ENCODE results near the gene EIF4B. TPM values are rescaled to one million over a fixed set of nuclear protein-coding genes. Genes with fewer than 3 reads are reported as not detected.

Gene EIF4B
- total and polyA plus RNA-seq, 2 of the 13 experiments (the other 11 are each of a cell fraction or from before 2014, with no cell fraction given) = 416 to 548 TPM

DNA sequence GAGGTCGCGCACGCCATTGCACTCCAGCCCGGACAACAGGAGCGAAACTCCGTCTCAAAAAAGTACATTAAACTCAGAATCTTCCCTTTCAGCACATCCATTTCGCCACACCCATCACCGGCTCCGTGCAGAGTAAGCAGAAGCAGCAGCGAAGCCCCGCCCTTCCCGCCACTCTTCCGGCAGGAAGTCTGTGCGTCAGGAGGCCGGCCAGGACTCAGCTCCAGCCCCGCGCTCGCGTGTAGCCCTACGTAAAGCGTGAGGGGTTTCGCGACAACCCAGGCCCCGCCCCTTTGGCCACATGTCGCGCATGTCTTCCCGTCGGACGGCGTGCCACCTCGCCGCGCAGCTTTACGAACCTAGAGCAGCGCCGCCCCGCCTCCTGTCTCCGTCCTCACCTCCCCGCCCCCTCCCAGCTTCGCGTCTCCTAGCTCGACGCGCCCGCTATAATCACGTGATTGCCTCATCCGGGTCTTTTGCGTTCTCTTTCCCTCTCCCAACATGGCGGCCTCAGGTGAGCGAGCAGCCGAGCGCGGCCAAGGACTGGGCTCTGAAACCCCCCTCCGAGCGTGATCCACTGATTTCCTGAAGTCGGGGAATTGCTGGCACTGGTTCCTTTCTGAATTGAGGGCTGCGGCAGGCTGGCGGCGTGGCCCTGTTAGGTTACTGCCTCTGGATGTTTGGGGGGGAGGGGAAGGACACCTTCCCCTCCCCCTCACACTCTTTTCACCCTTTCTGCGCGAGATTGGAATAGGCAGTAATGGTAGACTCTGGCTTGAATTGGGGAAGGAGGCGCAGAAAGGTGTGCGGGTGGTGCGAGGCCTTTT lies at the start of gene EIF4B (continued):
- TF ChIP-seq MEIS1 (CRISPR knock-in tag; IDR thresholded peaks at IDR 0.05; ENCODE audit: borderline replicate concordance) = no peak; the same call in 1 of the 2 replicates
- TF ChIP-seq ZMYM3 (CRISPR knock-in tag; IDR thresholded peaks at IDR 0.05) = no peak
- TF ChIP-seq, protein P1, sequence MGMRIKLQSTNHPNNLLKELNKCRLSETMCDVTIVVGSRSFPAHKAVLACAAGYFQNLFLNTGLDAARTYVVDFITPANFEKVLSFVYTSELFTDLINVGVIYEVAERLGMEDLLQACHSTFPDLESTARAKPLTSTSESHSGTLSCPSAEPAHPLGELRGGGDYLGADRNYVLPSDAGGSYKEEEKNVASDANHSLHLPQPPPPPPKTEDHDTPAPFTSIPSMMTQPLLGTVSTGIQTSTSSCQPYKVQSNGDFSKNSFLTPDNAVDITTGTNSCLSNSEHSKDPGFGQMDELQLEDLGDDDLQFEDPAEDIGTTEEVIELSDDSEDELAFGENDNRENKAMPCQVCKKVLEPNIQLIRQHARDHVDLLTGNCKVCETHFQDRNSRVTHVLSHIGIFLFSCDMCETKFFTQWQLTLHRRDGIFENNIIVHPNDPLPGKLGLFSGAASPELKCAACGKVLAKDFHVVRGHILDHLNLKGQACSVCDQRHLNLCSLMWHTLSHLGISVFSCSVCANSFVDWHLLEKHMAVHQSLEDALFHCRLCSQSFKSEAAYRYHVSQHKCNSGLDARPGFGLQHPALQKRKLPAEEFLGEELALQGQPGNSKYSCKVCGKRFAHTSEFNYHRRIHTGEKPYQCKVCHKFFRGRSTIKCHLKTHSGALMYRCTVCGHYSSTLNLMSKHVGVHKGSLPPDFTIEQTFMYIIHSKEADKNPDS (CRISPR knock-in tag; IDR thresholded peaks at IDR 0.05) = no peak
- 0 out of 2 replicates have a peak, but pooled peaks have one; percentile 57 for TF ChIP-seq ZNF674 (CRISPR knock-in tag; IDR thresholded peaks at IDR 0.05; ENCODE audit: low read depth)
- TF ChIP-seq, protein P2, sequence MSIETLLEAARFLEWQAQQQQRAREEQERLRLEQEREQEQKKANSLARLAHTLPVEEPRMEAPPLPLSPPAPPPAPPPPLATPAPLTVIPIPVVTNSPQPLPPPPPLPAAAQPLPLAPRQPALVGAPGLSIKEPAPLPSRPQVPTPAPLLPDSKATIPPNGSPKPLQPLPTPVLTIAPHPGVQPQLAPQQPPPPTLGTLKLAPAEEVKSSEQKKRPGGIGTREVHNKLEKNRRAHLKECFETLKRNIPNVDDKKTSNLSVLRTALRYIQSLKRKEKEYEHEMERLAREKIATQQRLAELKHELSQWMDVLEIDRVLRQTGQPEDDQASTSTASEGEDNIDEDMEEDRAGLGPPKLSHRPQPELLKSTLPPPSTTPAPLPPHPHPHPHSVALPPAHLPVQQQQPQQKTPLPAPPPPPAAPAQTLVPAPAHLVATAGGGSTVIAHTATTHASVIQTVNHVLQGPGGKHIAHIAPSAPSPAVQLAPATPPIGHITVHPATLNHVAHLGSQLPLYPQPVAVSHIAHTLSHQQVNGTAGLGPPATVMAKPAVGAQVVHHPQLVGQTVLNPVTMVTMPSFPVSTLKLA (IDR thresholded peaks at IDR 0.05) = peak; percentile 90
- peak; percentile 91 for TF ChIP-seq BHLHE40 (IDR thresholded peaks at IDR 0.05; ENCODE audit: low read length)
- peak; percentile 52; the same call in 1 of the 2 replicates for TF ChIP-seq FOXA3 (CRISPR knock-in tag; IDR thresholded peaks at IDR 0.05)
- 0 out of 2 replicates have a peak, but pooled peaks have one; percentile 33 for TF ChIP-seq ZNF550 (CRISPR knock-in tag; IDR thresholded peaks at IDR 0.05; ENCODE audit: borderline replicate concordance)
- TF ChIP-seq KDM1A (CRISPR knock-in tag; IDR thresholded peaks at IDR 0.05) = no peak
- TF ChIP-seq, protein P3, sequence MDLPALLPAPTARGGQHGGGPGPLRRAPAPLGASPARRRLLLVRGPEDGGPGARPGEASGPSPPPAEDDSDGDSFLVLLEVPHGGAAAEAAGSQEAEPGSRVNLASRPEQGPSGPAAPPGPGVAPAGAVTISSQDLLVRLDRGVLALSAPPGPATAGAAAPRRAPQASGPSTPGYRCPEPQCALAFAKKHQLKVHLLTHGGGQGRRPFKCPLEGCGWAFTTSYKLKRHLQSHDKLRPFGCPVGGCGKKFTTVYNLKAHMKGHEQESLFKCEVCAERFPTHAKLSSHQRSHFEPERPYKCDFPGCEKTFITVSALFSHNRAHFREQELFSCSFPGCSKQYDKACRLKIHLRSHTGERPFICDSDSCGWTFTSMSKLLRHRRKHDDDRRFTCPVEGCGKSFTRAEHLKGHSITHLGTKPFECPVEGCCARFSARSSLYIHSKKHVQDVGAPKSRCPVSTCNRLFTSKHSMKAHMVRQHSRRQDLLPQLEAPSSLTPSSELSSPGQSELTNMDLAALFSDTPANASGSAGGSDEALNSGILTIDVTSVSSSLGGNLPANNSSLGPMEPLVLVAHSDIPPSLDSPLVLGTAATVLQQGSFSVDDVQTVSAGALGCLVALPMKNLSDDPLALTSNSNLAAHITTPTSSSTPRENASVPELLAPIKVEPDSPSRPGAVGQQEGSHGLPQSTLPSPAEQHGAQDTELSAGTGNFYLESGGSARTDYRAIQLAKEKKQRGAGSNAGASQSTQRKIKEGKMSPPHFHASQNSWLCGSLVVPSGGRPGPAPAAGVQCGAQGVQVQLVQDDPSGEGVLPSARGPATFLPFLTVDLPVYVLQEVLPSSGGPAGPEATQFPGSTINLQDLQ (CRISPR knock-in tag; IDR thresholded peaks at IDR 0.05) = no peak
- TF ChIP-seq ZNF773 (CRISPR knock-in tag; IDR thresholded peaks at IDR 0.05; ENCODE audit: borderline replicate concordance) = no peak
- TF ChIP-seq, protein P4, sequence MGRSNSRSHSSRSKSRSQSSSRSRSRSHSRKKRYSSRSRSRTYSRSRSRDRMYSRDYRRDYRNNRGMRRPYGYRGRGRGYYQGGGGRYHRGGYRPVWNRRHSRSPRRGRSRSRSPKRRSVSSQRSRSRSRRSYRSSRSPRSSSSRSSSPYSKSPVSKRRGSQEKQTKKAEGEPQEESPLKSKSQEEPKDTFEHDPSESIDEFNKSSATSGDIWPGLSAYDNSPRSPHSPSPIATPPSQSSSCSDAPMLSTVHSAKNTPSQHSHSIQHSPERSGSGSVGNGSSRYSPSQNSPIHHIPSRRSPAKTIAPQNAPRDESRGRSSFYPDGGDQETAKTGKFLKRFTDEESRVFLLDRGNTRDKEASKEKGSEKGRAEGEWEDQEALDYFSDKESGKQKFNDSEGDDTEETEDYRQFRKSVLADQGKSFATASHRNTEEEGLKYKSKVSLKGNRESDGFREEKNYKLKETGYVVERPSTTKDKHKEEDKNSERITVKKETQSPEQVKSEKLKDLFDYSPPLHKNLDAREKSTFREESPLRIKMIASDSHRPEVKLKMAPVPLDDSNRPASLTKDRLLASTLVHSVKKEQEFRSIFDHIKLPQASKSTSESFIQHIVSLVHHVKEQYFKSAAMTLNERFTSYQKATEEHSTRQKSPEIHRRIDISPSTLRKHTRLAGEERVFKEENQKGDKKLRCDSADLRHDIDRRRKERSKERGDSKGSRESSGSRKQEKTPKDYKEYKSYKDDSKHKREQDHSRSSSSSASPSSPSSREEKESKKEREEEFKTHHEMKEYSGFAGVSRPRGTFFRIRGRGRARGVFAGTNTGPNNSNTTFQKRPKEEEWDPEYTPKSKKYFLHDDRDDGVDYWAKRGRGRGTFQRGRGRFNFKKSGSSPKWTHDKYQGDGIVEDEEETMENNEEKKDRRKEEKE (IDR thresholded peaks at IDR 0.05) = no peak
- TF ChIP-seq JARID2 (CRISPR knock-in tag; IDR thresholded peaks at IDR 0.05; ENCODE audit: insufficient replicate concordance) = no peak
- no peak for TF ChIP-seq MTF2 (CRISPR knock-in tag; IDR thresholded peaks at IDR 0.05; ENCODE audit: borderline replicate concordance)
- TF ChIP-seq CHD4 (IDR thresholded peaks at IDR 0.05; ENCODE audit: borderline replicate concordance, low read length) = no peak
- TF ChIP-seq ZNF331 (CRISPR knock-in tag; IDR thresholded peaks at IDR 0.05) = peak; percentile 43; the same call in 1 of the 2 replicates
- TF ChIP-seq FOSL1 (CRISPR knock-in tag; IDR thresholded peaks at IDR 0.05; ENCODE audit: borderline replicate concordance) = no peak
- no peak for TF ChIP-seq ZNF720 (CRISPR knock-in tag; IDR thresholded peaks at IDR 0.05)
- TF ChIP-seq STAT5B (CRISPR knock-in tag; IDR thresholded peaks at IDR 0.05) = no peak
- TF ChIP-seq DMAP1 (CRISPR knock-in tag; IDR thresholded peaks at IDR 0.05) = peak; percentile 78; the same call in 1 of the 2 replicates
